GM13976 (cell line): ENCODE results near the gene GNA12.

ENCODE experiments used
- DNase-seq: peaks from one replicate; pipeline ENCODE4 v3.0.0; 2012; ENCODE audit warnings: low spot score
- CTCF ChIP-seq: IDR thresholded peaks from 2 replicates; pipeline ENCODE4 v1.5.1; 2012; ENCODE audit warnings: borderline replicate concordance, mild to moderate bottlenecking; ENCODE audit not compliant: insufficient read depth; ENCODE audit errors: extremely low read depth, missing control alignments, control extremely low read depth
- in situ Hi-C: fragments of 300-500 bp; cut with MboI; formaldehyde crosslinking; loops from one replicate; pipeline ENCODE4 v1.12.0; 2022; ENCODE audit warnings: low sequenced_read_pairs, mixed read lengths, inconsistent platforms; ENCODE audit not compliant: unreplicated experiment

GNA12 gene

GRCh38 chr7:2760098-2760889, 83.8 kb downstream of the GNA12 start:
- in situ Hi-C loops: no loop called here
- no peak for TF ChIP-seq CTCF
- DNase-seq: no peak

GRCh38 chr7:2759736-2760097, 84.4 kb downstream of the GNA12 start:
- no peak for TF ChIP-seq CTCF
- in situ Hi-C loops: no loop called here
- no peak for DNase-seq

GRCh38 chr7:2758673-2759616, 85.2 kb downstream of the GNA12 start:
- no peak for TF ChIP-seq CTCF
- no peak for DNase-seq
- in situ Hi-C loops: no loop called here

GRCh38 chr7:2757904-2758672, 86.0 kb downstream of the GNA12 start:
- no peak for TF ChIP-seq CTCF
- peak; percentile 76 for DNase-seq
- in situ Hi-C loops: no loop called here

- DNase-seq: no peak
- no peak for TF ChIP-seq CTCF
- in situ Hi-C loops: no loop called here
These were observed 86.7 kb downstream of the GNA12 start for GRCh38 chr7:2757361-2757903.

GRCh38 chr7:2755531-2755930, 88.6 kb downstream of the GNA12 start:
- TF ChIP-seq CTCF: no peak
- no peak for DNase-seq
- in situ Hi-C loops: no loop called here
